GM18520 (cell line): ENCODE results near the gene TEDDM1.

Experiments used
- ATAC-seq: cut with Tn5 transposase; IDR thresholded peaks from one replicate; pipeline ENCODE4 v1.9.1; 2021; ENCODE audit not compliant: unreplicated experiment

TEDDM1 gene

GRCh38 chr1:182407724-182408123 is 7.3 kb upstream of the TEDDM1 start:
- no peak for ATAC-seq

- ATAC-seq = no peak
Measured at GRCh38 chr1:182406012-182406411, 5.5 kb upstream of the TEDDM1 start.

GRCh38 chr1:182405578-182405977 is 5.1 kb upstream of the TEDDM1 start:
- ATAC-seq = no peak

- no peak for ATAC-seq
Measured at GRCh38 chr1:182404781-182405180, 4.3 kb upstream of the TEDDM1 start.

- no peak for ATAC-seq
Measured at GRCh38 chr1:182397653-182398393, 2.6 kb downstream of the TEDDM1 start.

- ATAC-seq = no peak
Measured at GRCh38 chr1:182395906-182396305, 4.6 kb downstream of the TEDDM1 start.

GRCh38 chr1:182394055-182394775 is 6.3 kb downstream of the TEDDM1 start:
- no peak for ATAC-seq

- ATAC-seq = no peak
Measured at GRCh38 chr1:182392050-182393028, 8.1 kb downstream of the TEDDM1 start.

GRCh38 chr1:182391362-182392049 is 9.0 kb downstream of the TEDDM1 start, which contains the start of gene GLUL:
TSS of gene GLUL (minus strand) at chr1:182391790. CDS start at chr1:182388737, 3,053 bp downstream.
- peak; percentile 51 for ATAC-seq

- no peak for ATAC-seq
Measured at GRCh38 chr1:182391028-182391361, 9.5 kb downstream of the TEDDM1 start.

GRCh38 chr1:182389619-182390047 is 10.8 kb downstream of the TEDDM1 start:
- ATAC-seq = no peak

GRCh38 chr1:182388392-182389134 is 11.9 kb downstream of the TEDDM1 start:
- no peak for ATAC-seq

GRCh38 chr1:182387566-182387965 is 12.9 kb downstream of the TEDDM1 start:
- ATAC-seq = no peak

GRCh38 chr1:182386980-182387379 is 13.5 kb downstream of the TEDDM1 start:
- no peak for ATAC-seq

GRCh38 chr1:182385885-182386853 is 14.3 kb downstream of the TEDDM1 start:
- ATAC-seq = no peak

- no peak for ATAC-seq
Measured at GRCh38 chr1:182384387-182384960, 16.0 kb downstream of the TEDDM1 start.

- no peak for ATAC-seq
Measured at GRCh38 chr1:182383934-182384333, 16.5 kb downstream of the TEDDM1 start.

- no peak for ATAC-seq
Measured at GRCh38 chr1:182383037-182383661, 17.3 kb downstream of the TEDDM1 start.
